Natural killer cell (primary cell): Measurements from ENCODE around the gene FBN1. TPM values are rescaled to one million over a fixed set of nuclear protein-coding genes. Genes with fewer than 3 reads are reported as not detected.

Experiments used
- ATAC-seq, 3 donors: fragments of 150-1000 bp in 2 of 3; fragments of 200-7000 bp in 1 of 3; cut with Tn5 transposase; 1 replicate in 1 of 3; 2 replicates in 2 of 3; pipeline ENCODE4 v1.10.0; 2021; ENCODE audit warnings: mild to moderate bottlenecking in 2 of 3, moderate library complexity in 2 of 3
- DNase-seq, 2 donors: peaks; one replicate each; pipeline versions ENCODE4 v3.0.0 to v3.0.0-alpha.2; 2013 to 2021; ENCODE audit warnings: mixed read lengths in 1 of 2
- H3K27ac ChIP-seq: one replicate; pipeline ENCODE4 v1.5.1; 2013; ENCODE audit warnings: mild to moderate bottlenecking, low read length
- H3K27me3 ChIP-seq: one replicate; pipeline ENCODE4 v1.6.1; 2013; ENCODE audit warnings: low read length; ENCODE audit not compliant: control insufficient read depth, insufficient read depth
- H3K36me3 ChIP-seq: one replicate; pipeline ENCODE4 v1.6.1; 2013; ENCODE audit warnings: low read length; ENCODE audit not compliant: control insufficient read depth, insufficient read depth
- H3K4me1 ChIP-seq: one replicate; pipeline ENCODE4 v1.6.1; 2013; ENCODE audit warnings: low read length; ENCODE audit not compliant: control insufficient read depth, insufficient read depth
- H3K4me3 ChIP-seq: one replicate; pipeline ENCODE4 v1.5.1; 2013; ENCODE audit warnings: low read length
- H3K9me3 ChIP-seq: one replicate; pipeline ENCODE4 v1.6.1; 2013; ENCODE audit warnings: low read length; ENCODE audit not compliant: control insufficient read depth, insufficient read depth
- H3K27ac Mint-ChIP-seq, 2 donors: one replicate each; pipeline ENCODE4 v1.8.0; 2022; ENCODE audit warnings: mild to moderate bottlenecking in 2 of 2, mixed read lengths in 2 of 2, moderate library complexity in 1 of 2
- H3K27me3 Mint-ChIP-seq, 2 donors: one replicate each; pipeline ENCODE4 v1.8.0; 2022; ENCODE audit warnings: low read depth in 2 of 2, mixed read lengths in 2 of 2
- H3K36me3 Mint-ChIP-seq: one replicate; pipeline ENCODE4 v1.8.0; 2022; ENCODE audit warnings: mixed read lengths
- H3K4me1 Mint-ChIP-seq, 2 donors: one replicate each; pipeline ENCODE4 v1.8.0; 2022; ENCODE audit warnings: mixed read lengths in 2 of 2
- H3K4me3 Mint-ChIP-seq: one replicate; pipeline ENCODE4 v1.8.0; 2022; ENCODE audit warnings: mild to moderate bottlenecking, moderate library complexity, mixed read lengths
- H3K9me3 Mint-ChIP-seq, 2 donors: one replicate each; pipeline ENCODE4 v1.8.0; 2022; ENCODE audit warnings: mixed read lengths in 2 of 2
- WGBS: methylation state at CpG from one replicate; pipeline ENCODE4 v1.1.7; 2013; ENCODE audit warnings: missing lambda C conversion rate; ENCODE audit not compliant: insufficient coverage; 5-methylcytosine and 5-hydroxymethylcytosine counted together
- intact Hi-C: fragments of 100-400 bp; cut with micrococcal nuclease; formaldehyde crosslinking; loops from one replicate; pipeline ENCODE4 v1.14.2; 2022
- total RNA-seq, 4 donors: library from RNA; stranded (reverse); fragments of 120-200 nt in 1 of 4; gene quantifications; one replicate each; pipeline versions ENCODE4 v1.2.3 to v1.2.4, GENCODE V29; 2013 to 2022
- TF ChIP-seq, protein P1 (sequence below): fragments of 200-600 bp; IDR thresholded peaks from one replicate; pipeline ENCODE4 v1.8.0; 2022; ENCODE audit warnings: antibody characterized with exemption

FBN1 gene
- total RNA-seq, 3 donors from 2014 or later (not counting 1 experiment from before 2014, with no cell fraction given): 0.33 to 0.54 (median 0.33) TPM

DNA sequence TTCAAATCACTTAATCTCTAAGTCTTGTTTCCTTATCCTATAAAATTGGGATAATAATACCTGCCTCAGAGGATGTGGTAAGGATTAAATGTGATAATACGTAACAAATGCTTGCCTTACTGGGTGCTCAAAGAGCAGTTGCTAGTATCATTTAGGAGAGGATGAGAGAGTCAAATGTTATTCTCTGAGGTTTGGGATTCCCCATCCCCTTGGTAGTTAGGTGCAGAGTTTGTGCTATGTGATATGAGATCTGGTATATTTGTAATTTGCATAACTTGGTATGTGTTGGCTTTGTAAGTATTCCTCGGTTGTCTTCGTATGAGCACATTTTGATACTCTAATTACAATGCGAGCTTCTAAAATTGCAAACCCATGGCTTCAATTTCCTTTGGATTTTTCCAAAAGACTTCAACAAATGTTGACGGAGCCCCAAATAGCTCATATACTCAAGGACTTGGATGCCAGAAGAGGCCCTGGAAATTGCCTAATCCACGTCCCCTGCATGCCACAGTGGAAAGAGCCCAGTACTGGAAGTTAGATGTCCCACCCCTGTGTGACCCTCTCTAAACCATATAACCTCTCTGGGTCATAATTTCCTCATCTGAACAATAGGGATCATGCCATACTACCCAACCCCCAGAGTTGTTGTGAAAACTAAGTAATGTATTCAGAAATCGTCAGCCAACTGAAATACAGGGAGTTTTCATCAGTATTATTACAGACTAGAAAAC is 85.0 kb downstream of the FBN1 start:
- TF ChIP-seq, protein P1, sequence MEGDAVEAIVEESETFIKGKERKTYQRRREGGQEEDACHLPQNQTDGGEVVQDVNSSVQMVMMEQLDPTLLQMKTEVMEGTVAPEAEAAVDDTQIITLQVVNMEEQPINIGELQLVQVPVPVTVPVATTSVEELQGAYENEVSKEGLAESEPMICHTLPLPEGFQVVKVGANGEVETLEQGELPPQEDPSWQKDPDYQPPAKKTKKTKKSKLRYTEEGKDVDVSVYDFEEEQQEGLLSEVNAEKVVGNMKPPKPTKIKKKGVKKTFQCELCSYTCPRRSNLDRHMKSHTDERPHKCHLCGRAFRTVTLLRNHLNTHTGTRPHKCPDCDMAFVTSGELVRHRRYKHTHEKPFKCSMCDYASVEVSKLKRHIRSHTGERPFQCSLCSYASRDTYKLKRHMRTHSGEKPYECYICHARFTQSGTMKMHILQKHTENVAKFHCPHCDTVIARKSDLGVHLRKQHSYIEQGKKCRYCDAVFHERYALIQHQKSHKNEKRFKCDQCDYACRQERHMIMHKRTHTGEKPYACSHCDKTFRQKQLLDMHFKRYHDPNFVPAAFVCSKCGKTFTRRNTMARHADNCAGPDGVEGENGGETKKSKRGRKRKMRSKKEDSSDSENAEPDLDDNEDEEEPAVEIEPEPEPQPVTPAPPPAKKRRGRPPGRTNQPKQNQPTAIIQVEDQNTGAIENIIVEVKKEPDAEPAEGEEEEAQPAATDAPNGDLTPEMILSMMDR: no peak
- H3K4me3 ChIP-seq: no peak overlapping the region
- no peak overlapping the region for H3K27ac ChIP-seq
- Mint-ChIP-seq H3K27me3 (peaks cover 0 to 12% of the 10 kb centered on the region in 2 donors), H3K4me1 (no peaks in the 10 kb centered on the region), H3K36me3 (no peaks in the 10 kb centered on the region), H3K4me3 (no peak overlapping the region), H3K9me3 (no peaks in the 10 kb centered on the region), H3K27ac (no peak overlapping the region)
- no peaks in the 10 kb centered on the region for H3K9me3 ChIP-seq
- intact Hi-C loops: no loop called here
- no peak for DNase-seq
- no peak for ATAC-seq
- no peaks in the 10 kb centered on the region for H3K4me1 ChIP-seq
- no peaks in the 10 kb centered on the region for H3K36me3 ChIP-seq
- no peaks in the 10 kb centered on the region for H3K27me3 ChIP-seq
- 89% methylated on average over 6 of the region's 7 CpGs for WGBS

- peaks cover 0 to 12% of the 10 kb centered on the region in 2 donors for H3K27me3 Mint-ChIP-seq
- H3K4me3 ChIP-seq: no peak overlapping the region
- ATAC-seq (no peak), DNase-seq (no peak)
- H3K36me3 ChIP-seq: no peaks in the 10 kb centered on the region
- no peaks in the 10 kb centered on the region for H3K9me3 Mint-ChIP-seq
- H3K27ac ChIP-seq: no peak overlapping the region
- H3K4me1 ChIP-seq: no peaks in the 10 kb centered on the region
- H3K4me3 Mint-ChIP-seq: no peak overlapping the region
- no peaks in the 10 kb centered on the region for H3K4me1 Mint-ChIP-seq
- WGBS: 71% methylated on average over 5 of the region's 5 CpGs
- intact Hi-C loops: no loop called here
- no peaks in the 10 kb centered on the region for H3K36me3 Mint-ChIP-seq
- H3K27ac Mint-ChIP-seq: no peak overlapping the region
- no peaks in the 10 kb centered on the region for H3K27me3 ChIP-seq
- TF ChIP-seq, protein P1: no peak
- no peaks in the 10 kb centered on the region for H3K9me3 ChIP-seq
Observed at GRCh38 chr15:48559285-48559684, 86.2 kb downstream of the FBN1 start.

- H3K27ac Mint-ChIP-seq: no peak overlapping the region
- Histone ChIP-seq H3K27ac (no peak overlapping the region), H3K36me3 (no peaks in the 10 kb centered on the region), H3K4me3 (no peak overlapping the region), H3K4me1 (no peaks in the 10 kb centered on the region), H3K27me3 (no peaks in the 10 kb centered on the region), H3K9me3 (no peaks in the 10 kb centered on the region)
- H3K4me1 Mint-ChIP-seq: no peaks in the 10 kb centered on the region
- H3K4me3 Mint-ChIP-seq: no peak overlapping the region
- no peaks in the 10 kb centered on the region for H3K9me3 Mint-ChIP-seq
- H3K27me3 Mint-ChIP-seq: peaks cover 0 to 13% of the 10 kb centered on the region in 2 donors
- no peak for ATAC-seq
- no peaks in the 10 kb centered on the region for H3K36me3 Mint-ChIP-seq
- intact Hi-C loops: no loop called here
- TF ChIP-seq, protein P1: no peak
- no peak for DNase-seq
Observed at GRCh38 chr15:48558226-48558625, 87.3 kb downstream of the FBN1 start.

GRCh38 chr15:48557335-48557734 is 88.2 kb downstream of the FBN1 start:
- Histone ChIP-seq H3K27me3 (no peaks in the 10 kb centered on the region), H3K36me3 (no peaks in the 10 kb centered on the region), H3K9me3 (no peaks in the 10 kb centered on the region), H3K27ac (no peak overlapping the region), H3K4me1 (no peaks in the 10 kb centered on the region), H3K4me3 (no peak overlapping the region)
- TF ChIP-seq, protein P1: no peak
- no peaks in the 10 kb centered on the region for H3K4me1 Mint-ChIP-seq
- no peak overlapping the region for H3K4me3 Mint-ChIP-seq
- H3K36me3 Mint-ChIP-seq: no peaks in the 10 kb centered on the region
- no peak for DNase-seq
- H3K27me3 Mint-ChIP-seq: peaks cover 0 to 8% of the 10 kb centered on the region in 2 donors
- H3K9me3 Mint-ChIP-seq: no peaks in the 10 kb centered on the region
- intact Hi-C loops: no loop called here
- 88% methylated on average over 8 of the region's 8 CpGs for WGBS
- no peak overlapping the region for H3K27ac Mint-ChIP-seq
- ATAC-seq: no peak
